Measurements from ENCODE around the gene PALM. TPM values are rescaled to one million over a fixed set of nuclear protein-coding genes. Genes with fewer than 3 reads are reported as not detected.

The PALM gene
- total RNA-seq, 1 experiment from 2014 or later = 18.5 TPM

DNA sequence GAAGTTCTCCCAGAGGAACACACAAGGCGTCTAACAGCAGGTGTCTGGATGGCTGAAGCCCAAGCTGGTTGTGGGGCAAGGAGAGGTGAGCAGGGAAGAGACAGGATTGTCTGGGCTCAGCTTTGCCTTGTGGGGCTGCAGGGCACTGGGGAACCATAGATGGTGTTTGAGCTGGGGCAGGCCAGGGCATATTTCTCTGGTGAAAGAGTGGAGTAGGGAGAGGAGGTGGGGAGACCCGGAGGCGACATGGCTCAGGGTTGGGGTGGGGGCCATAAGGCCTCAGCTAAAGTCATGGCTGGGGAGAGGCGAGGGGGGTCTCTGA, 5.4 kb upstream of the PALM start:
- Histone ChIP-seq H2BK15ac (ENCODE audit: low read depth, low read length) (no peak overlapping the region), H3K18ac (ENCODE audit: insufficient read length, low read depth, low read length) (peak overlapping the region; percentile 28), H3T11ph (ENCODE audit: low read length) (no peak overlapping the region), H2AFZ (ENCODE audit: low read length) (no peak overlapping the region), H3K4me2 (ENCODE audit: insufficient read depth, insufficient read length, low read length) (no peak overlapping the region), H2BK20ac (ENCODE audit: low read depth, low read length, poor library complexity, severe bottlenecking) (no peak overlapping the region), H3K4me1 (ENCODE audit: insufficient read depth, low read length) (no peaks in the 10 kb centered on the region; the same call in 1 of the 2 replicates), H3K27ac (ENCODE audit: insufficient read length, low read depth, low read length) (no peak overlapping the region), H3K14ac (ENCODE audit: insufficient read depth, low read length) (no peak overlapping the region), H3K56ac (ENCODE audit: insufficient read length, low read depth, low read length) (no peak overlapping the region), H3K23ac (ENCODE audit: insufficient read length, low read depth, low read length) (no peak overlapping the region), H3K79me1 (ENCODE audit: insufficient read depth, low read depth, low read length, poor library complexity, severe bottlenecking) (no peaks in the 10 kb centered on the region), H3K27me3 (ENCODE audit: insufficient read depth, low read length) (no peaks in the 10 kb centered on the region), H4K20me1 (ENCODE audit: control insufficient read depth, insufficient read depth, insufficient read length) (no peaks in the 10 kb centered on the region), H2BK5ac (ENCODE audit: insufficient read length, low read length) (no peak overlapping the region), H3K23me2 (ENCODE audit: insufficient read length, low read depth, low read length, poor library complexity, severe bottlenecking) (no peaks in the 10 kb centered on the region), H3K4ac (ENCODE audit: low read depth, low read length) (no peak overlapping the region), H2BK120ac (ENCODE audit: low read depth, low read length, poor library complexity, severe bottlenecking) (no peak overlapping the region), H2BK12ac (ENCODE audit: insufficient read length, low read depth, low read length) (no peak overlapping the region), H2AK5ac (ENCODE audit: insufficient read length, low read length) (no peak overlapping the region), H3K79me2 (ENCODE audit: insufficient read depth, low read length) (no peaks in the 10 kb centered on the region), H3K9me3 (ENCODE audit: control insufficient read depth, low read depth, low read length) (no peaks in the 10 kb centered on the region), H3K9ac (ENCODE audit: extremely low read depth, insufficient read length, low read length) (no peak overlapping the region), H4K5ac (ENCODE audit: insufficient read length, low read depth, low read length) (no peak overlapping the region), H4K91ac (ENCODE audit: insufficient read length, low read depth, low read length) (no peak overlapping the region), H4K8ac (replicated peaks; ENCODE audit: insufficient read length, low read depth, low read length) (no peak overlapping the region)
- peaks cover 8 to 9% of the 10 kb centered on the region in 2 experiments for H3K9me3 Mint-ChIP-seq
- no peak for DNase-seq
- peak overlapping the region; percentile 66 to 73 for H3K4me3 Mint-ChIP-seq
- no peak for TF ChIP-seq CTCF (conservative IDR thresholded peaks at IDR 0.05)
- no CpG with 5 or more reads among the region's 4 CpGs for WGBS (ENCODE audit: extremely low coverage, insufficient read length, low lambda C conversion rate)
- peaks cover 3 to 7% of the 10 kb centered on the region in 2 experiments; a peak in 3 of 4 replicates for H3K4me1 Mint-ChIP-seq
- H3K36me3 Mint-ChIP-seq (ENCODE audit: insufficient read depth in 1 of 3, low read depth in 3 of 3) = peaks cover 0 to 5% (median 3%) of the 10 kb centered on the region in 3 experiments; a peak in 3 of 7 replicates
- peaks cover 19% of the 10 kb centered on the region for H3K27me3 Mint-ChIP-seq (ENCODE audit: low read depth)
- H3K27ac Mint-ChIP-seq = peak overlapping the region; percentile 63 to 90 (median 80); a peak in 4 of 7 replicates
